ENCODE data around the gene NATD1. TPM values are rescaled to one million over a fixed set of nuclear protein-coding genes. Genes with fewer than 3 reads are reported as not detected.

Gene NATD1
- total RNA-seq, 1 donor from 2014 or later, result 21.4 TPM

DNA sequence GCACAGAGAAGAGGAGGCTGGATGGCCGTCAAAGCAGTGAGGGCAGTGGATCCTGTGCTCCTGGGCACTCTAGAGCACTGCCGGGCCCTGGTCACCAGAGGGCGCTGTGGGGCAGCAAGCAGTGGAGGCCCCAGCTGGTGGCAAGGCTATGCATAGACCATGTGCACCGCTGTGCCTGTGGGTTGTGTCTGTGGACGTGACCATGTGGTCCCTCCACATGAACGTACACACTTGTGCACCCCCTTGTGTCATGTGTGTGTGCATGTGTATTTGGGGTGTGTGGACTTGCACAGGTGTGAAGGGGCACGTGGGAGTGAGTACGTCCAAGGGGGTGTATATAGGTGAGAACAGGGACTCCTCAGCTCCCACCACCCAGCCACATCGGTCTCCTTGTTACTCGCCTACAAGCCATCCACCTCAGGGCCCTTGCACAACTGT is 26.9 kb upstream of the NATD1 start:
- intact Hi-C loops (cut with DNase I), result loop anchor here (1.0 to 5.0 kb wide), 4 partner anchors 42 to 238 kb away; partner anchors contain the start of gene USP22
- DNase-seq (ENCODE audit: missing footprints) (peak; percentile 95), ATAC-seq (peak; percentile 57)

DNA sequence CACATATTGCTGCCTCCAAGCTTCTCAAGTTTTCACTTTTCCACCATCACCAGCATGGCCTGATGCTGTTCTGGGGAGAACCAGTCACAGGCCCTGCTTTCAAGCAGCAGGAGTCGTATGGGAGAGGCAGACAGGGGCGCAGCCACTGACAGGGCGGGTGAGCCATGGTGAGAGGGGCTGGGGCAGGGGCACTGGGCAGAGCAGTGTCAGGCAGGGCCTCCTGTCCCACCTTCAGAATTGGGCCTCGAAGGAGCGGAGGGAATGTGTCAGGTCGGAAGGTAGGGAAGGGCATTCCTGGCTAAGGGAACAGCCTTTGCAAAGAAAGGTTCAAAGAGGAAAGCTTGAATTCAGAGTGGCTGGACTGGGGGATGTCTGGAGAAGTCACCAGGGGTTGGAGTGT is 26.4 kb upstream of the NATD1 start:
- DNase-seq (ENCODE audit: missing footprints) (no peak), ATAC-seq (no peak)
- intact Hi-C loops (cut with DNase I), result no loop called here

DNA sequence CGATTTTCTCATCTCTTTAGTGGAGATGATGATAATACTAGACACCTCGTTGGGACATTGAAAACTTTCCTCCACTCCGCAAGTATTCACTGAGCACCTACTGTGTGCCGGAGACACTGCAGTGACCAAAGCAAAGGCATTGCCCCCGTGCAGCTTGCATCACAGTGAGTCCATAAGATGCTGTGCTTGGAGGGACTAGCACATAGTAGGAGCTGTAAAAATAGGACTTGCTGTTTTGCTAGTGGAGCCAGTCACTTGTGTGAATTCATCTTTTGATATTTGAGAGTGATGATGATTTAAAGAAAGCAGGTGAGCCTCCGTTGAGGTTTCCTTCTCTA is 26.0 kb upstream of the NATD1 start:
- no peak for ATAC-seq
- intact Hi-C loops (cut with DNase I), result no loop called here
- no peak for DNase-seq (ENCODE audit: missing footprints)

DNA sequence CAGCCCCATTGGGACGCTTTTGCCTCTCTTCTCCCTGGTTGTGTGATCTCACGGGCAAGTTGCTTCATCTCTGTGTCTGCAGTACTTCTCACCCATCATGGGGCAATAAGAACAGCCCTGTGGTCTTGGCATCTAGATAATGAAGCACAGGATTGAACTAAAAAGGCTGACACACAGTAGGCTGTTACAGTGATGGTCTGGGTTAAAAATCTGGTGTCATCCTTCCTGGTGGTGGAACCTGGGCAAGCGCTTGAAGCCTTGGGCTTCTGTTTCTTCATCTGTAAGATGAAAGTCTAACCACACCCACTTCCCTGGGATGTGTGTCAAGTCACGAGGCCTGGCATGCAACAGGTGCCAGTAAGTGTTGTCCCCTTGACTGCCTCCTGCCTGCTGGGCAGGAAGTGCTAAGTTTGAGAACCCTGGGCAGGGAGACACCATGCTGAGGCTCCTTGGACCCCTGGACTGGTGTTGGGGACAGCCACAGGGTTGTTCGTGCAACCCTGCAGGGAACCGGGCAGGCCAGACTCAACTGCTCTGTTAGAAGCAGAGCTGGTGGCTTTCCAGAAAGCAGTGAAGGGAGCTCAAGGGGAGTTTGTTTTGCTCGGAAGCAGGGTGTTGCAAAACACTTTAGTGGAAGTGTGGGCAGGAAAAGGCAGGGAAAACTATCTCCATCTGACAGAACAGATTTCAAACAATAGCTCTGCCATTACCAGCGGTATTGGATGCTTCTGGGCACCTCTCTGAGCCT is 25.4 kb upstream of the NATD1 start:
- ATAC-seq, result no peak
- intact Hi-C loops (cut with DNase I), result no loop called here
- no peak for DNase-seq (ENCODE audit: missing footprints)

DNA sequence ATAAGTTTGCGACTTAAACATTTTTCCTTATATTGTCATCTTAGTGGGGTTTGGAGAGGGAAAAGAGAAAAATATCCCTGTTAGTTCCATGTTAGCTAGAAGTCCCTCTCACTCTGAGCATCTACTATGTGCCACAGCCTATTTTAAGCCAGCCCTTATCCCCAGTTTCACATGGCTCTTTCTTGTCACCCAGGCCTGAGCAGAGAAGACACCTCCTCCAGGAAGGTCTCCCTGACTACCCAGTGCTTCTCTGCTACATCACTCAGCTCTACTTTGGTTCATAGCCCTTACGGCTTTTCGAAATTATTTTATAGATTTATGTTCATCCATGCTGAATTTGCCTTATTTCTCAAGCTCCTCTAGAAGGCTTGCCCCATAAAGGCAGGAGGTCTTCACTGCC is 24.1 kb upstream of the NATD1 start:
- ATAC-seq (no peak), DNase-seq (ENCODE audit: missing footprints) (no peak)
- intact Hi-C loops (cut with DNase I), result no loop called here

DNA sequence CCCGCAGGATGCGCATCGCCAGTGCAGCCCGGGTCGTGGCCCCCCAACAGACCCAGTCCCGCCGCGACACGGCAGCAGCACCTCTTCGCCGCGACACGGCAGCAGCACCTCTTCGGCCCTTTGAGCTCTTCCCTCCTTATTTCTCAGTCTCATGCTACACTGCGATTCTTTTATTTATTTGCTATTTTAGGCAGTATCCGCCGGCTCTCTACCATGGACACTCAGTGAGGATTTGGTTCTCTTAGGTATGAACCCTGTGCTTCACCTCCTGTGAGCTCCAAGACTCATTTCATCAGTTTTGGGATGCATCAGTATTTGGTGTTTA is 23.0 kb upstream of the NATD1 start:
- DNase-seq (ENCODE audit: missing footprints), result no peak
- intact Hi-C loops (cut with DNase I), result no loop called here

DNA sequence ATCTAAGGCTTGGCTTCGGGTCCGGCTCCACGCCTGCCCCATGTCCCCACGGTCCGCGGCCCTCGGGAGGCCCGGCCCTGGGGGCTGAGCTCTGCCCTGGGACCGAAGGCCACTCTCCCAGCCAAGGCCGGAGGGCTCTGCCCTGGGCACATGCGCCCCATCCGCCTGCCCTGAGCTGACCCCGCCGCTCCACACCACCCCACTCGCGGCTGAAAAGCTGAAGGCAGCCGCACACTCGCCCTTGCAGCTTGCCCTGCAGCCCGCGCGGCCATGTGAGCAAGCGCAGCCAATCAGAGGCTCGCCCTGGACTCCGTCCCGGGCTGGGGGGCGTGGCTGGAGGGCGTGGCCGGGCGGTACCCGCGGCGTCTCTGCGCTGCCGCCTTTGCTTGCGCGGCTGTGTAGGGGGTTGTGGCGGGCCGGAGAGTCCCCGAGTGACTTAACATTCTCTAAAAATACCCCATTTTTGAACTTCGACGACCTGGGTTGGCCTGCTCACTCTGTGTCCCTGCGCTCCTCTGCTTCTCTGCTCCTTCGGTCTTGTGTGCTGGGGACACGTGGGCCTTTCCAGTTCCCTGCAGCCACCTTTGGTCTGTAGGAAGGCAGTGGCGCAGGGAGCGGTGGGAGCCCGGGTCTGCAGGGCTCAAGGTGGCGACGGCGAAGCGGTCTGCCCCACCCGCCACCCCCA is 22.5 kb upstream of the NATD1 start:
- DNase-seq (ENCODE audit: missing footprints), result peak; percentile 98
- ATAC-seq, result peak; percentile 97
- intact Hi-C loops (cut with DNase I), result loop anchor here (1.0 to 2.0 kb wide), 2 partner anchors 22 to 149 kb away; partner anchors contain the start of genes DHRS7B and NATD1

More for the DNA sequence above, 23.0 kb upstream of the NATD1 start:
- no peak for ATAC-seq

DNA sequence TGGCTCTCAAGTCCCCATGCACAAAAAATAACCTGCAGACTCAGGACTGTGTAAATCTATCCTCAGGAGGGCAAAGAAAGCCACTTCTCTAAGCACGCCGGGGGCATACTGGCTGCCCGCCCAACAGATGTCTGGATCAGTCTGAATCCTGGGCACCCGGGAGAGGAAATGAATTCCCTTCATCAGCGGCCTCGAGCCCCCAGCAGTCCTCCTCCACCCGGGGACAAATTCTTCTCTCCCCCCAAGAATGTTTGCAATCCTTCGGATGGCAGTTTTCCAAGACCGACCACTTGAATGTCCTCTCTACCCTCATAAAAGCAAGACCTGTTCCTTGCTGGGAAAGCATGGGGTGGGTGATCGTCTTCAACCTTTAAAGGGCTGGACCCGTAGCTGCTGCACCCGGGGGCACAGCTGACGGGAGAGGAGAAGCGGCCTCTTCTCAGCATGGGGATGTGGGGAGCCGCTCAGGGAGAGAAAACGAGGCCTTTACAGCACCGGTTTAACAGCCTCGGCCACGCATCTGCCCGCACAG is 21.9 kb upstream of the NATD1 start:
- DNase-seq (ENCODE audit: missing footprints) (no peak), ATAC-seq (no peak)
- intact Hi-C loops (cut with DNase I), result loop anchor here (1.0 to 2.0 kb wide), 2 partner anchors 22 to 148 kb away; partner anchors contain the start of genes DHRS7B and NATD1

DNA sequence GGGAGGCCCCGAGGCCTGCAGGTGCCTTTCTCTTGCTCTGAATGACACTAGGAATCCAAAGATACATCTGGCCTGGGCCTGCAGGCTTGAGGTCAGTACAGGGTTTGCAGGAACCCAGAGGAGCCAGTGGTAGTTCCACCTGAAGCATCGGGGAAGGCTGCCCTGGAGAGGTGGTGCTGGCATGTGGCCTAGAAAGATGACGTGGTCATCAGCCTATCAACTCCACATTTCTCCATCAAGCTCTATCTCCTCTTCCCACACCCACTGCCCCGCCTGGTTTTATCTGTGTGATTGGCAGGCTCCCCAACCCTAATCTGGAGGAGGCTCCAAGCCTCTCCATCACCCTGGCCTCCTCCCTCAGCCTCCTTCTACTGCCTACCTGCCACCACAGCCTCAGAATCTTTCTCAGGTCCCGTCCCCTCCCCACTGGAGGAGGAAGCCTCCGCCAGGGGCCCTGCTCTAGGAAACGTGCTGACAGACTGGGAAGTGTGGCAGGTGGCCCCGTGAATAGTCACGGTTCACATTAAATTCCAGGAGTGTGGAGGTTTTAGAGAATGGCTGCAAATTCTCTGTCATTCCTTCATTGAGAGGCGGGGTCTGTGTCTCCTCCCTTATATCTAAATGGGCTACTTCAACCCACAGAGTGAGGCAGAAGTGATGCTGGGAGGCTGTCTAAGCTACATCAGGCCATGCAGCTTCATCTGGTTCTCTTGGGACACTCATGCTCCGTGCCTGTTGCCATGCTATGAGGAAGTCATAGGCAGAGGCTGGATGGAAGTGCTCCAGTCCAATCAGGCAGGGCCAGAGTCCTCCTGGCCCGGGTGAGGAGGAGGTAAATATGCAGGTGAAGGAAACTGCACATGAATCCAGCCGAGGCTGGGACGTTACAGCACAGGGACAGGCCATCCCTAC is 19.9 kb upstream of the NATD1 start:
- intact Hi-C loops (cut with DNase I), result no loop called here
- no peak for ATAC-seq
- DNase-seq (ENCODE audit: missing footprints), result no peak

DNA sequence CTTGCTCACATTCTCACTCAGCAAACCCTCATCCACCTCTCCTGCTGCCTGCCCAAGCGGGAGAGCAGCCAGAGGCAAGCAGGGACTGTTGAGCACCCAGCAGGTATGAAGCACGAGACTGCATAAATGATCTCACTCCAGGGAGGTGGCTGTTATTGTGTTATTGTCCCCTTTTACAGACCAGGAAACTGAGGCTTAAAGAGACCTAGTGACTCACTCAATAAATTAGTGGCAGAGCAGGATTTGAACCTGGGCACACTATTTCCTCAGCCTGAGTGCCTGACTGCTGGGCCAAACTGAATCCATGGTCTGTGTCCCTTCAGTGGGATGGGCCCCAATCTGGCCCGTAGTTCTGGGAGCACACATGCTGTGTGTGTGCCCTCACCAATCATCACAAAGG is 19.0 kb upstream of the NATD1 start:
- DNase-seq (ENCODE audit: missing footprints) (no peak), ATAC-seq (no peak)
- intact Hi-C loops (cut with DNase I), result no loop called here

DNA sequence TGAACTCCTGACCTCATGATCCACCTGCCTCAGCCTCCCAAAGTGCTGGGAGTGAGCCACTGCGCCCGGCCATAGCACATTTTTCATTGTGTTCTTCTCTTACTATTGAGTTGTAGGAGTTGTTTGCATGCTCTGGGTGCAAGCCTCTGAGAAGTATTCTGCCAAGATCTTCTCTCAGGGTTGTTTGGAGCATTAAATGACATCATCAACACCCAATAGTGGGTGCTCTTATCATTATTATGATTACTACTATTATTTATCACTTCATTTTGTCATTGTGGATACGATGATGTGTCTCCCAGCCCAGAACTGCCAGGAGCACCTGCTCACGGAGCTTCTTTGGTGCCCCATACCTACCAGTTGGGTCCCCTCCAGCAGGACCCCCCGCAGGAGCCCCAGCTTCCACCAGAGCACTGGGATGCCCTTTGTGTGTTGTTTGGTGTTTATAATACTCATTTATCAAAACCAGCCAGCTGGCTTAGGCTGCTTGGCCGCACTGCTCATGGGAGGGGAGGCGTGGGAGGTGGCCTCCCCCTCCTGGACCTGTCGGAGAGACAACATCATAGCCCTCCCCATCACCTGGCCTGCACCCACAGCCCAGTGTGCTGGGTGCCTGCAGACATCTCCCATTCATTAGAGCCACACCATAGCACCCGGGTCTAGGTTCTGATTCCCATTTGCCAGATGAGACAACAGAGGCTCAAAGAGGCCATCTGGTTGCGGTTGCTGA is 18.4 kb upstream of the NATD1 start:
- DNase-seq (ENCODE audit: missing footprints) (no peak), ATAC-seq (no peak)
- intact Hi-C loops (cut with DNase I), result no loop called here

DNA sequence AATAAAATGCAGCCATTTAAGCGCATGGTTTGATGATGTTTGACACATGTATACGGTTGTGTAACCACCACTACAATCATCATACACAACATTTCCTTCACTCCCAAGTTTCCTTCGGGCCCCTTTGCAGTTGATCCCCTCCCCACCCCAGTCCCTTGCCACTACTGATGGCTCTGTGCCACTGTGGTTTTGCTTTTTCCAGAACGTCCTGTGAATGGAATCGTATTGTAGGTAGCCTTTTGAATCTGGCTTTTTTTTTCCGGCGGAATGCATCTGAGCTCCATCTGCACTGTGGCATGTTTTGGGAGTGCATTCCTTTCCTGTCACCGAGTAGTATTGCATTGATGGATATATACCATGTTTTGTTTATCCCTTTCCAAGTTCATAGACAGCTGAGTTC is 16.2 kb upstream of the NATD1 start:
- DNase-seq (ENCODE audit: missing footprints) (no peak), ATAC-seq (no peak)
- intact Hi-C loops (cut with DNase I), result no loop called here

DNA sequence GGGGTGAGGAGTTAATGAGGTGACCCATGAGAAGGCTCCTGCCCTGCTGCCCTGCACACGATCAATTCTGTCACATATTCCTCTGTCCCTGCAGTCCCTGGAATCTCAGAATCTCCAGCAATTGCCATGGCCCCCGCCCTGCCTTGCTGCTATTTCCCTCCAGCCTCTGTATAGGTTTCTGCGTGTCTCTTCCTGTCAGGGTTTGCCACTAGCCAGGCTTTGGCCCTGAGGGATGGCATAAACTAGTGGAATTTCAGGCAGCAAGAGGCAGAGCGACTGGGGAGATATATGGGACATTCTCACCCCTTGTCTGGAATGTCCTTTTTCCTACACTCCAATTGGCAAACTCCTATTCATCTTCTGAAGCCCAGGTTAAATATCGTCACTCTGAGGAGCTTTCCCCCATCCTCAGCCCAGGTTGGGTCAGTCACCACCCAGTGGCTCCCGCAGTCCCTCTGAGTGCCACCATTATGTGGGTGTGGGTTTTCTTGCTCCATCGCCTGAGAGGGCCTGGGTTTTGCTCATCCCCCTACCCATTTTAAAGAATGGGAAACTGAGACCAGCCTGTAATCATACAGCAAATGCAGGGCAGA is 15.5 kb upstream of the NATD1 start:
- intact Hi-C loops (cut with DNase I), result no loop called here

DNA sequence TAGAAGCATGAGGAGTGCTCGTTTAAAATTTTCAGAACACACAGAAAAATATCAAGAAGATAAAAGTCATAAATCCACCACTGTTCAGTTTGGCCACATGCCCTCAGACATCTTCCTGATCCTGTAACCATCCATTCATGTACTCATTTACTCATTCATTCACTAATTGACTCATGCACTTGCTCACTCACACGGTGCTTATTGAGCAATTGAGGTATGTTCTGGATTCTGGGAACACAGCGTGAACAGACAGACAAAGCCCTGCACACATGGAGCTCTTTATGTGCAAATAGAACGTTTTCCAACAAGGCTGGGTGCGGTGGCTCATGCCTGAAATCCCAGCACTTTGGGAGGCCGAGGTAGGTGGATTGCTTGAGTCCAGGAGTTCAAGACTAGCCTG is 10.2 kb upstream of the NATD1 start:
- ATAC-seq (no peak), DNase-seq (ENCODE audit: missing footprints) (no peak)
- intact Hi-C loops (cut with DNase I), result no loop called here

More for the DNA sequence above, 15.5 kb upstream of the NATD1 start:
- DNase-seq (ENCODE audit: missing footprints) (no peak), ATAC-seq (peak; percentile 16)

DNA sequence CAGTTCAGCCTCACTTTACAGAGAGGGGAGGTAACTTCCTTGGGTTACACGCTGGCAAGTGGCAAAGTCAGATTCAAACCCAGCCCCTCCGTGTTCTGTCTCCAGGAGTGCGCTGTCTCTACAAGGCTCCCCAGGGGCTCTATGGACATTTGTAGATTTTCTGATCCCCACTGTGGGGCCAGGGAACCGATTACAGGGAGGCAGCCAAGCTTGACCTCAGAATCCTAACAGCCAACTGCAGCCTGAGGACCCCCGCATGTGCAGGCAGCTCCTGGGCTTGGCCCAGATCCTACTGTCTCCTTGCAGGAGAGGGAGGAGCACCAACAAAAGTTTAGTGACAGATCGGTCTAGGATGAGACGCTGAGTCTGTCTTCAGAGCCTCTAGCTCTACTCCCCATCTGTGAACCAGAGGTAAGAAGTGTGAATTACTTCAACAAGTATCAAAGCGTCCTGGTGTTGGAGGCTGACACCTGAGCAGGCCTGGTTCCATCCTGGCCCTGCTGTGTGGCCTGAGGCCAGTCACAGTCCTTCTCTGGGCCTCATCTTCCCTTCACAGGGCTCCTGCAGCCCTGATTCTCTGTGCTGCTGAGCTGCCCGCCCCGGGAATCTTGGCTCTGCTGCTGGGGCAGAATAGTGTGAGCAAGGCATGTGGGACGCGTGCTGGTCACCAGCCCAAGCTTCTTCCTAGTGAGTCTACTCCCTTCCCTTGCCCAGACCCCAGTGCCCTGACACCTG is 9.2 kb upstream of the NATD1 start:
- ATAC-seq (no peak), DNase-seq (ENCODE audit: missing footprints) (no peak)
- intact Hi-C loops (cut with DNase I), result no loop called here

DNA sequence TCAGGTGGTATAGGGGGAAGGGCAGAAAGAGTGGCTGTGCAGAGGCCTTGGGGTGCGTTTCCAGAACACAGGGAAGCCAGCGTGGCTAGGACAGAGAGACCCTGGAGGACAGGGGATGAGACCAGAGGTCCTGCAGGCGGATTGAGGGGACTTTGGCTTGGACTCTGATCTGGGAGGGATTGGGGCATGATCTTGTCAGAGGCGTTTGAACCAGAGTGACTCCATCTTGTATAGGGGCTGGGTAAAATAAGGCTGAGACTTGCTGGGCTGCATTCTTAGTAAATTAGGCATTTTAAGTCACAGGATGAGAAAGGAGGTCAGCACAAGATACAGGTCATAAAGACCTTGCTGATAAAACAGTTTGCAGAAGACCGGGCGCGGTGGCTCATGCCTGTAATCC is 5.4 kb upstream of the NATD1 start:
- ATAC-seq, result no peak
- no peak for DNase-seq (ENCODE audit: missing footprints)
- intact Hi-C loops (cut with DNase I), result no loop called here

DNA sequence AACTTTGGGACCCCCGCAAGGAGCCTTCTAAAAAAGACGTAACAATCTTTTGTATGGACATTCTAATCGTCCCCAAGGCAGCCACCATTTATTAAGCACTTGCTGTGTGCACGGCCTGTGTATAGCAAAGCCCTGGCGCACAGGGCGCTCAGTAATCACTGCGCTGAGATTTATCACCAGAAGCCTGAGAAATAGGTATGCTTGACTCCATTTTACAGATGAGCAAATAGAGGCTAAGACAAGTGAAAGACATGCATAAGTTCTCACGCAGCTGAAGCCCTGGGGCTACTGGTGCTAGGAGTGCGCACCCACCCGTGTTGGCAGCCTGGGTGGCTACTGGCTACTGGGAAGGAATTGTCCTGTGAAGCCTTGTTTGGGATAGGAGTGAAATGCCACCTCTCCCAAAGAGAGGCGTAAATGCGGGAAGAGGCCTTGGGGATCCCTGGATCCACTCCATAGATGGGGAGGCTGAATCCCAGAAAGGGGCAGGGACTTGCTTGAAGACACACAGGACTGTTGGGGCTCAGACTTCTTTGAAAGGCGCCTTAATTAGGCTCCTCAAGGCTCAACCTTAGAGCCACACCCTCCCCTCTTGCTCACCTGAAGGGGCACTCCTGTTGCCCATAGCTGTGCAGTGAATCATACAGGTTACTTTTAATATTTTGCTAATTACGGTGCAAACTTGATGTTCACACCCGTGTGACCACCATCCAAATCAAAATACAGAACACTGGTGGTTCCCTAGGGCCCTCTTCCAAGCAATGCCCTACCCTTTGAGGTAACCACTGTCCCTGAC is 634 bp upstream of the NATD1 start:
- DNase-seq (ENCODE audit: missing footprints) (no peak), ATAC-seq (no peak)

More for the DNA sequence above, 634 bp upstream of the NATD1 start:
- intact Hi-C loops (cut with DNase I), result loop anchor here (1.0 to 2.0 kb wide), 3 partner anchors 21 to 39 kb away; partner anchors contain the start of genes MAP2K3 and TMEM11

Data from Right ventricle myocardium inferior (tissue), 1 donor.